ENCODE results near the gene CANT1. TPM values are rescaled to one million over a fixed set of nuclear protein-coding genes. Genes with fewer than 3 reads are reported as not detected.

Gene CANT1
- total RNA-seq, 1 experiment from 2014 or later: 97.1 TPM

DNA sequence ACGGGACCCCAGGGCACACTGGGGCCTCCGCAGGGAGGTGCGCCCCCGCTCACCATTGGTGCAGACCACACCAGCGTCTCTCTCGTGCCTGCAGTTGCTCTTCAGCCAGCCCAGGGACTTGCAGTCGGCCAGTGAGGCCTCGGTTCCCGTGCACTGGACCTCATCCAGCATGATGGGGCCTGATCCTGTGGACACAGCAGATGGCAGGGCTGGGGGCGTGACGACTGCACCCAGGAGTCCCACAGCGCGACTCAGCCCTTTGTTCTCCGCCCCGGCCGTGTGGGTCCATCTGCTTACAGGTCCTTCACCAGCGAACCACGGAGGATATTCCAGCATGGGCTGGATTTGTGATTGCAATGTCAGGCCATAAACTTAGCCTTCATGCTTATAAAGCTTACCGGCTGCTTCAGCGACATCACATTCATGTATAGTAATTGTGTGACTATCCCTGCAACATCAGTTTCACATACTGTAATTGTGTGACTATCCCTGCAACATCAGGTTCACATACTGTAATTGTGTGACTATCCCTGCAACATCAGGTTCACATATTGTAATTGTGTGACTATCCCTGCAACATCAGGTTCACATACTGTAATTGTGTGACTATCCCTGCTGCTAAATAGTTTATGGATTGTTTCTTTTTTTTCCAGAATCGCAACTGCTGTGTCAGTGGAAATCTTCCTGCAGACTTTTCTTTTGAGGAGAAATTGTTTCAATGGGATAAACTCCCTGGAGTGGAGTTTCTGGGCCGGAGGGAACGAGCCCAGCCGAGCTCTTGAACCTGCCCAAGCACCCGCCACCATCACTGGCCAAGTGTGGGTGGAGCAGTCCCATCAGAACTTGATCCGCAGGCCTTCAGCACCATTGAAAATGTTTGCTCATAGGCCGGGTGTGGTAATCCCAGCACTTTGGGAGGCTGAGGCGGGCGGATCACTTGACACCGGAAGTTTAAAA lies 34.7 kb downstream of the CANT1 start:
- ATAC-seq (peak; percentile 23), DNase-seq (ENCODE audit: low read depth, low spot score) (peak; percentile 67)
- H3K27me3 ChIP-seq (ENCODE audit: insufficient read depth, low read length): no peaks in the 10 kb centered on the region
- no peak overlapping the region for H2AFZ ChIP-seq (ENCODE audit: low read depth, low read length, poor library complexity, severe bottlenecking)
- intact Hi-C loops (cut with micrococcal nuclease): loop anchor here (5.0 kb wide), 1 partner anchor 808 kb away; the partner anchor contains the start of gene SYNGR2
- RAD21 ChIA-PET (ENCODE audit: low non-redundant PET in 1 of 2, low total read pairs in 2 of 2, uncharacterized antibody in 2 of 2, unreplicated experiment in 2 of 2): no interaction called here
- peak overlapping the region; percentile 48 for H3K4me2 ChIP-seq (ENCODE audit: low read length)
- no peaks in the 10 kb centered on the region for H4K20me1 ChIP-seq (ENCODE audit: insufficient read depth)
- no peak overlapping the region for H3K9ac ChIP-seq (ENCODE audit: low read length)
- peak; percentile 69 for TF ChIP-seq YY1 (IDR thresholded peaks at IDR 0.05; ENCODE audit: extremely low read depth, insufficient replicate concordance, low read depth, low read length)
- TF ChIP-seq JUND (IDR thresholded peaks at IDR 0.05): no peak
- TF ChIP-seq POLR2AphosphoS5 (IDR thresholded peaks at IDR 0.05; ENCODE audit: low read depth, low read length): peak; percentile 54
- TF ChIP-seq FOSL1 (IDR thresholded peaks at IDR 0.05; ENCODE audit: low read depth): no peak
- no peak for TF ChIP-seq EZH2 (IDR thresholded peaks at IDR 0.05)
- TF ChIP-seq, protein P1, sequence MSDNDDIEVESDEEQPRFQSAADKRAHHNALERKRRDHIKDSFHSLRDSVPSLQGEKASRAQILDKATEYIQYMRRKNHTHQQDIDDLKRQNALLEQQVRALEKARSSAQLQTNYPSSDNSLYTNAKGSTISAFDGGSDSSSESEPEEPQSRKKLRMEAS (IDR thresholded peaks at IDR 0.05): no peak; the same call in 1 of the 2 replicates
- no peak for TF ChIP-seq CBX3 (IDR thresholded peaks at IDR 0.05; ENCODE audit: low read depth)
- TF ChIP-seq, protein P2, sequence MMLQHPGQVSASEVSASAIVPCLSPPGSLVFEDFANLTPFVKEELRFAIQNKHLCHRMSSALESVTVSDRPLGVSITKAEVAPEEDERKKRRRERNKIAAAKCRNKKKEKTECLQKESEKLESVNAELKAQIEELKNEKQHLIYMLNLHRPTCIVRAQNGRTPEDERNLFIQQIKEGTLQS (IDR thresholded peaks at IDR 0.05): no peak
- TF ChIP-seq, protein P3, sequence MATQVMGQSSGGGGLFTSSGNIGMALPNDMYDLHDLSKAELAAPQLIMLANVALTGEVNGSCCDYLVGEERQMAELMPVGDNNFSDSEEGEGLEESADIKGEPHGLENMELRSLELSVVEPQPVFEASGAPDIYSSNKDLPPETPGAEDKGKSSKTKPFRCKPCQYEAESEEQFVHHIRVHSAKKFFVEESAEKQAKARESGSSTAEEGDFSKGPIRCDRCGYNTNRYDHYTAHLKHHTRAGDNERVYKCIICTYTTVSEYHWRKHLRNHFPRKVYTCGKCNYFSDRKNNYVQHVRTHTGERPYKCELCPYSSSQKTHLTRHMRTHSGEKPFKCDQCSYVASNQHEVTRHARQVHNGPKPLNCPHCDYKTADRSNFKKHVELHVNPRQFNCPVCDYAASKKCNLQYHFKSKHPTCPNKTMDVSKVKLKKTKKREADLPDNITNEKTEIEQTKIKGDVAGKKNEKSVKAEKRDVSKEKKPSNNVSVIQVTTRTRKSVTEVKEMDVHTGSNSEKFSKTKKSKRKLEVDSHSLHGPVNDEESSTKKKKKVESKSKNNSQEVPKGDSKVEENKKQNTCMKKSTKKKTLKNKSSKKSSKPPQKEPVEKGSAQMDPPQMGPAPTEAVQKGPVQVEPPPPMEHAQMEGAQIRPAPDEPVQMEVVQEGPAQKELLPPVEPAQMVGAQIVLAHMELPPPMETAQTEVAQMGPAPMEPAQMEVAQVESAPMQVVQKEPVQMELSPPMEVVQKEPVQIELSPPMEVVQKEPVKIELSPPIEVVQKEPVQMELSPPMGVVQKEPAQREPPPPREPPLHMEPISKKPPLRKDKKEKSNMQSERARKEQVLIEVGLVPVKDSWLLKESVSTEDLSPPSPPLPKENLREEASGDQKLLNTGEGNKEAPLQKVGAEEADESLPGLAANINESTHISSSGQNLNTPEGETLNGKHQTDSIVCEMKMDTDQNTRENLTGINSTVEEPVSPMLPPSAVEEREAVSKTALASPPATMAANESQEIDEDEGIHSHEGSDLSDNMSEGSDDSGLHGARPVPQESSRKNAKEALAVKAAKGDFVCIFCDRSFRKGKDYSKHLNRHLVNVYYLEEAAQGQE (IDR thresholded peaks at IDR 0.05; ENCODE audit: low read depth): no peak
- TF ChIP-seq EZH2phosphoT487 (IDR thresholded peaks at IDR 0.05; ENCODE audit: borderline replicate concordance): no peak
- TF ChIP-seq RAD21 (IDR thresholded peaks at IDR 0.05; ENCODE audit: low read depth): no peak
- TF ChIP-seq ELF1 (IDR thresholded peaks at IDR 0.05; ENCODE audit: borderline replicate concordance, low read depth): no peak
- TF ChIP-seq, protein P4, sequence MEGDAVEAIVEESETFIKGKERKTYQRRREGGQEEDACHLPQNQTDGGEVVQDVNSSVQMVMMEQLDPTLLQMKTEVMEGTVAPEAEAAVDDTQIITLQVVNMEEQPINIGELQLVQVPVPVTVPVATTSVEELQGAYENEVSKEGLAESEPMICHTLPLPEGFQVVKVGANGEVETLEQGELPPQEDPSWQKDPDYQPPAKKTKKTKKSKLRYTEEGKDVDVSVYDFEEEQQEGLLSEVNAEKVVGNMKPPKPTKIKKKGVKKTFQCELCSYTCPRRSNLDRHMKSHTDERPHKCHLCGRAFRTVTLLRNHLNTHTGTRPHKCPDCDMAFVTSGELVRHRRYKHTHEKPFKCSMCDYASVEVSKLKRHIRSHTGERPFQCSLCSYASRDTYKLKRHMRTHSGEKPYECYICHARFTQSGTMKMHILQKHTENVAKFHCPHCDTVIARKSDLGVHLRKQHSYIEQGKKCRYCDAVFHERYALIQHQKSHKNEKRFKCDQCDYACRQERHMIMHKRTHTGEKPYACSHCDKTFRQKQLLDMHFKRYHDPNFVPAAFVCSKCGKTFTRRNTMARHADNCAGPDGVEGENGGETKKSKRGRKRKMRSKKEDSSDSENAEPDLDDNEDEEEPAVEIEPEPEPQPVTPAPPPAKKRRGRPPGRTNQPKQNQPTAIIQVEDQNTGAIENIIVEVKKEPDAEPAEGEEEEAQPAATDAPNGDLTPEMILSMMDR (IDR thresholded peaks at IDR 0.05 in 2 of 3, conservative IDR thresholded peaks at IDR 0.05 in 1 of 3; ENCODE audit: borderline replicate concordance in 1 of 3, insufficient read depth in 1 of 3, low read depth in 2 of 3, low read length in 2 of 3): no peak
- peaks cover 18 to 44% of the 10 kb centered on the region in 2 experiments; a peak in 3 of 4 replicates for H3K36me3 ChIP-seq (ENCODE audit: control insufficient read depth in 1 of 2, insufficient read depth in 2 of 2, low read length in 2 of 2)
- H3K9me3 ChIP-seq (ENCODE audit: control insufficient read depth in 1 of 2, insufficient read depth in 1 of 2, low read depth in 1 of 2, low read length in 2 of 2): no peaks in the 10 kb centered on the region
- H3K79me2 ChIP-seq (ENCODE audit: insufficient read depth, low read length): peaks cover 42% of the 10 kb centered on the region
- BruUV-seq (replicated peaks): no TSS peak
- peaks cover 27 to 57% of the 10 kb centered on the region in 2 experiments for H3K4me1 ChIP-seq (ENCODE audit: control insufficient read depth in 1 of 2, insufficient read depth in 2 of 2, low read length in 2 of 2)
- no peak overlapping the region for H3K4me3 ChIP-seq (replicated peaks in 1 of 2; ENCODE audit: low read depth in 1 of 2, low read length in 2 of 2)
- POLR2A ChIA-PET: interaction anchor here (0.7 kb wide), 1 partner anchor 103 kb away, joined by 4 read pairs; no protein-coding TSS in a partner anchor
- H3K27ac ChIP-seq (ENCODE audit: low read depth, low read length): peak overlapping the region; percentile 66; the same call in 1 of the 2 replicates
- CTCF ChIA-PET: interaction anchor here (0.6 to 2.1 kb wide), 4 partner anchors 9 to 113 kb away, joined by 3 to 10 read pairs (median 4); no protein-coding TSS in a partner anchor
- H3K9me2 ChIP-seq (ENCODE audit: insufficient read depth): no peaks in the 10 kb centered on the region

Measured in HCT116 (cell line).